A549 (cell line): ENCODE data around the gene PCSK6. TPM values are rescaled to one million over a fixed set of nuclear protein-coding genes. Genes with fewer than 3 reads are reported as not detected.

Experiments
- ATAC-seq, 2 experiments: fragments of 200-7000 bp in 1 of 2; fragments of >200 bp in 1 of 2; cut with Nextera tagmentation in 1 of 2; cut with Tn5 transposase in 1 of 2; 3 replicates each; pipeline versions ENCODE4 v1.8.0 to v1.9.1; 2018 to 2020; ENCODE audit warnings: mild to moderate bottlenecking in 1 of 2, moderate library complexity in 1 of 2
- CTCF ChIA-PET: fragments of 300-600 bp; sonication (Branson Sonifier 250); formaldehyde crosslinking; extraction: SDS; loops from one replicate; lab custom pipeline; 2021; ENCODE audit warnings: antibody characterized with exemption, inconsistent platforms; lab: Yijun Ruan, JAX
- POLR2A ChIA-PET: fragments of 350-600 bp; formaldehyde crosslinking; extraction: SDS; loops from one replicate; lab custom pipeline; 2021; ENCODE audit warnings: antibody characterized with exemption, inconsistent platforms; lab: Yijun Ruan, JAX
- DNase-seq, 2 experiments: peaks; one replicate each; pipeline versions ENCODE4 v3.0.0 to v3.0.0-alpha.2; 2011 to 2016; ENCODE audit warnings: low read depth in 1 of 2, low spot score in 1 of 2
- FAIRE-seq: peaks from 2 replicates; lab custom pipeline; 2011; peaks lifted over from hg19 to GRCh38; lab: Jason Lieb, UNC
- H3K27ac ChIP-seq, 2 experiments: fragments of >200 bp; sonication (Bioruptor Twin); formaldehyde crosslinking; 3 replicates each; pipeline ENCODE4 v1.5.1; 2016 to 2017
- H3K4me1 ChIP-seq: fragments of >200 bp; sonication (Bioruptor Twin); formaldehyde crosslinking; 3 replicates; pipeline ENCODE4 v1.6.1; 2016
- H3K4me2 ChIP-seq: fragments of >200 bp; sonication (Bioruptor Twin); formaldehyde crosslinking; 3 replicates; pipeline ENCODE4 v1.6.1; 2016
- H3K4me3 ChIP-seq: fragments of >200 bp; sonication (Bioruptor Twin); formaldehyde crosslinking; 3 replicates; pipeline ENCODE4 v1.5.1; 2016
- H3K9me3 ChIP-seq: fragments of >200 bp; sonication (Bioruptor Twin); formaldehyde crosslinking; 3 replicates; pipeline ENCODE4 v1.6.1; 2016
- CEBPB ChIP-seq, 2 experiments: fragments of >200 bp in 1 of 2; sonication (Bioruptor Twin) in 1 of 2; formaldehyde crosslinking in 1 of 2; IDR thresholded peaks; 2 replicates each; pipeline ENCODE4 v1.6.1; 2012 to 2016
- CHD2 ChIP-seq: fragments of 150-350 bp; IDR thresholded peaks from 2 replicates; pipeline ENCODE4 v1.6.1; 2014; ENCODE audit warnings: low read length; ENCODE audit not compliant: partially characterized antibody
- CHD4 ChIP-seq: fragments of 200-600 bp; sonication (generic); IDR thresholded peaks from 2 replicates; pipeline ENCODE4 v1.6.1; 2016; ENCODE audit warnings: antibody characterized with exemption, mild to moderate bottlenecking, borderline replicate concordance
- ESRRA ChIP-seq: fragments of 150-350 bp; IDR thresholded peaks from 2 replicates; pipeline ENCODE4 v1.6.1; 2014; ENCODE audit warnings: mild to moderate bottlenecking, low read length, borderline replicate concordance
- FOSB ChIP-seq: fragments of 250-450 bp; sonication (Bioruptor Pico); IDR thresholded peaks from 2 replicates; pipeline ENCODE4 v1.5.0; 2020; ENCODE audit warnings: mild to moderate bottlenecking, moderate library complexity
- FOXS1 ChIP-seq: fragments of 250-450 bp; sonication (Bioruptor Pico); IDR thresholded peaks from 2 replicates; pipeline ENCODE4 v1.5.0; 2020; ENCODE audit warnings: mild to moderate bottlenecking, moderate library complexity
- GATA3 ChIP-seq: IDR thresholded peaks from 2 replicates; pipeline ENCODE4 v1.6.1; 2012; ENCODE audit warnings: borderline replicate concordance
- HEYL ChIP-seq: fragments of 250-450 bp; sonication (Bioruptor Pico); IDR thresholded peaks from 2 replicates; pipeline ENCODE4 v1.8.0; 2021; ENCODE audit warnings: mild to moderate bottlenecking, moderate library complexity
- HOXA7 ChIP-seq: fragments of 250-450 bp; sonication (Bioruptor Pico); IDR thresholded peaks from 2 replicates; pipeline ENCODE4 v1.5.0; 2020; ENCODE audit warnings: mild to moderate bottlenecking, moderate library complexity
- KDM5A ChIP-seq: fragments of 200-600 bp; sonication (generic); IDR thresholded peaks from 2 replicates; pipeline ENCODE4 v1.6.1; 2016; ENCODE audit warnings: antibody characterized with exemption, mild to moderate bottlenecking
- MYC ChIP-seq: IDR thresholded peaks from 2 replicates; pipeline ENCODE4 v1.6.1; 2012; ENCODE audit warnings: mild to moderate bottlenecking, inconsistent platforms, low read length, improper control_type of control experiment, borderline replicate concordance
- NR3C1 ChIP-seq: fragments of >200 bp; sonication (Bioruptor Twin); formaldehyde crosslinking; IDR thresholded peaks from 3 replicates; pipeline ENCODE4 v1.6.1; 2017
- TFCP2L1 ChIP-seq: fragments of 250-450 bp; sonication (Bioruptor Pico); IDR thresholded peaks from 2 replicates; pipeline ENCODE4 v1.5.0; 2021; ENCODE audit warnings: mild to moderate bottlenecking
- ZFP36 ChIP-seq: fragments of 450-650 bp; IDR thresholded peaks from 2 replicates; pipeline ENCODE4 v1.6.1; 2014; ENCODE audit warnings: borderline replicate concordance; ENCODE audit not compliant: partially characterized antibody
- ZNF302 ChIP-seq: fragments of 250-450 bp; sonication (Bioruptor Pico); IDR thresholded peaks from 2 replicates; pipeline ENCODE4 v1.9.0; 2021; ENCODE audit warnings: inconsistent platforms, mild to moderate bottlenecking, moderate library complexity
- WGBS: methylation state at CpG from one replicate; pipeline ENCODE4 v1.1.6; 2017; ENCODE audit errors: missing lambda C conversion rate; 5-methylcytosine and 5-hydroxymethylcytosine counted together
- polyA plus RNA-seq, 4 experiments: library from polyadenylated mRNA; depleted of rRNA in 3 of 4; stranded (reverse); fragments of >200 nt; fragmentation: RNase III in 1 of 4; extraction: RNeasy Plus Mini Kit Qiagen cat#74134 plus additional on column Dnase treatment in 1 of 4; gene quantifications; 2 replicates in 3 of 4; 3 replicates in 1 of 4; pipeline ENCODE4 v1.2.3, GENCODE V29; 2011 to 2017
- TF ChIP-seq, protein P1 (sequence below): fragments of 250-450 bp; sonication (Bioruptor Pico); IDR thresholded peaks from 2 replicates; pipeline ENCODE4 v1.5.0; 2021; ENCODE audit warnings: mild to moderate bottlenecking, moderate library complexity, borderline replicate concordance
- TF ChIP-seq, protein P2 (sequence below): fragments of 200-600 bp; sonication (generic); IDR thresholded peaks from 2 replicates; pipeline ENCODE4 v1.6.1; 2016; ENCODE audit warnings: antibody characterized with exemption, mild to moderate bottlenecking, moderate library complexity
- TF ChIP-seq, protein P3 (sequence below): fragments of 150-350 bp; IDR thresholded peaks from 2 replicates; pipeline ENCODE4 v1.6.1; 2014; ENCODE audit warnings: low read depth, mild to moderate bottlenecking, low read length
- TF ChIP-seq, protein P4 (sequence below): fragments of >200 bp; sonication (Bioruptor Twin); formaldehyde crosslinking; IDR thresholded peaks from 2 replicates; pipeline ENCODE4 v1.6.1; 2016
- TF ChIP-seq, protein P5 (sequence below): fragments of 250-450 bp; sonication (Bioruptor Pico); IDR thresholded peaks from 2 replicates; pipeline ENCODE4 v1.5.0; 2020; ENCODE audit warnings: low read depth, mild to moderate bottlenecking, moderate library complexity
- TF ChIP-seq, protein P6 (sequence below): IDR thresholded peaks from 2 replicates; pipeline ENCODE4 v1.6.1; 2012

PCSK6 gene
- polyA plus RNA-seq, 2 of the 4 experiments (the other 2 are of a cell fraction): 10.0 to 15.2 TPM

DNA sequence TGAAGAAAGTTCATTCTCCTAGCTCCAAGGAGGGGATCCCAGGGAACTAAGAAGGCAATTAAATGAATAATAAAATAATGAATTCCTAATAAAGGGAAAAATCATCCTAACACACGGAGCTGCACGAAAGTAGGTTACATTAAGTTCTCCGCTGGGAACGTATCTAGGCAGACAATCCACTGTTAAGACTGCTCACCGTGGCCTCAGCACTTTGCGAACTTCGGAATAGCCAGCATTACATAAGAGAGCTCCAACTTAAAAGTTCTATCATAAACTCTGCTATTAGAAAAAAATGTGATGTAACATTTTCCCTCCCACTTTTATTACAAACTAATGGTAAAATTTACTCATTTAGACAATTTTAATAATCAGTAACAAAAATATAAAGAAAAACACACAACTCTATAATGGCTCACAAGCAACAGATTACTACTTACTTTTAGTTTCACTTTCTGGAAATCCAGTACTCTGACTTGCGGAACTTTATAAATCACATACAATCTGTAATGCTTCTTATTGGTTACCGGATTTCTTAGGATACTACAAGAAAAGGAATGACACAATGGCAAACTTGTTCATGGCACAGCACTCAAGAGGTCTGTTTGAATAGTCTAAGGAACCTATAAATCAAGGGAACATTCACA, 202.9 kb downstream of the PCSK6 start (continued):
- TF ChIP-seq, protein P1, sequence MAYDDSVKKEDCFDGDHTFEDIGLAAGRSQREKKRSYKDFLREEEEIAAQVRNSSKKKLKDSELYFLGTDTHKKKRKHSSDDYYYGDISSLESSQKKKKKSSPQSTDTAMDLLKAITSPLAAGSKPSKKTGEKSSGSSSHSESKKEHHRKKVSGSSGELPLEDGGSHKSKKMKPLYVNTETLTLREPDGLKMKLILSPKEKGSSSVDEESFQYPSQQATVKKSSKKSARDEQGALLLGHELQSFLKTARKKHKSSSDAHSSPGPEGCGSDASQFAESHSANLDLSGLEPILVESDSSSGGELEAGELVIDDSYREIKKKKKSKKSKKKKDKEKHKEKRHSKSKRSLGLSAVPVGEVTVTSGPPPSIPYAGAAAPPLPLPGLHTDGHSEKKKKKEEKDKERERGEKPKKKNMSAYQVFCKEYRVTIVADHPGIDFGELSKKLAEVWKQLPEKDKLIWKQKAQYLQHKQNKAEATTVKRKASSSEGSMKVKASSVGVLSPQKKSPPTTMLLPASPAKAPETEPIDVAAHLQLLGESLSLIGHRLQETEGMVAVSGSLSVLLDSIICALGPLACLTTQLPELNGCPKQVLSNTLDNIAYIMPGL (CRISPR knock-in tag): no peak
- TF ChIP-seq, protein P2, sequence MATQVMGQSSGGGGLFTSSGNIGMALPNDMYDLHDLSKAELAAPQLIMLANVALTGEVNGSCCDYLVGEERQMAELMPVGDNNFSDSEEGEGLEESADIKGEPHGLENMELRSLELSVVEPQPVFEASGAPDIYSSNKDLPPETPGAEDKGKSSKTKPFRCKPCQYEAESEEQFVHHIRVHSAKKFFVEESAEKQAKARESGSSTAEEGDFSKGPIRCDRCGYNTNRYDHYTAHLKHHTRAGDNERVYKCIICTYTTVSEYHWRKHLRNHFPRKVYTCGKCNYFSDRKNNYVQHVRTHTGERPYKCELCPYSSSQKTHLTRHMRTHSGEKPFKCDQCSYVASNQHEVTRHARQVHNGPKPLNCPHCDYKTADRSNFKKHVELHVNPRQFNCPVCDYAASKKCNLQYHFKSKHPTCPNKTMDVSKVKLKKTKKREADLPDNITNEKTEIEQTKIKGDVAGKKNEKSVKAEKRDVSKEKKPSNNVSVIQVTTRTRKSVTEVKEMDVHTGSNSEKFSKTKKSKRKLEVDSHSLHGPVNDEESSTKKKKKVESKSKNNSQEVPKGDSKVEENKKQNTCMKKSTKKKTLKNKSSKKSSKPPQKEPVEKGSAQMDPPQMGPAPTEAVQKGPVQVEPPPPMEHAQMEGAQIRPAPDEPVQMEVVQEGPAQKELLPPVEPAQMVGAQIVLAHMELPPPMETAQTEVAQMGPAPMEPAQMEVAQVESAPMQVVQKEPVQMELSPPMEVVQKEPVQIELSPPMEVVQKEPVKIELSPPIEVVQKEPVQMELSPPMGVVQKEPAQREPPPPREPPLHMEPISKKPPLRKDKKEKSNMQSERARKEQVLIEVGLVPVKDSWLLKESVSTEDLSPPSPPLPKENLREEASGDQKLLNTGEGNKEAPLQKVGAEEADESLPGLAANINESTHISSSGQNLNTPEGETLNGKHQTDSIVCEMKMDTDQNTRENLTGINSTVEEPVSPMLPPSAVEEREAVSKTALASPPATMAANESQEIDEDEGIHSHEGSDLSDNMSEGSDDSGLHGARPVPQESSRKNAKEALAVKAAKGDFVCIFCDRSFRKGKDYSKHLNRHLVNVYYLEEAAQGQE: no peak
- TF ChIP-seq, protein P3, sequence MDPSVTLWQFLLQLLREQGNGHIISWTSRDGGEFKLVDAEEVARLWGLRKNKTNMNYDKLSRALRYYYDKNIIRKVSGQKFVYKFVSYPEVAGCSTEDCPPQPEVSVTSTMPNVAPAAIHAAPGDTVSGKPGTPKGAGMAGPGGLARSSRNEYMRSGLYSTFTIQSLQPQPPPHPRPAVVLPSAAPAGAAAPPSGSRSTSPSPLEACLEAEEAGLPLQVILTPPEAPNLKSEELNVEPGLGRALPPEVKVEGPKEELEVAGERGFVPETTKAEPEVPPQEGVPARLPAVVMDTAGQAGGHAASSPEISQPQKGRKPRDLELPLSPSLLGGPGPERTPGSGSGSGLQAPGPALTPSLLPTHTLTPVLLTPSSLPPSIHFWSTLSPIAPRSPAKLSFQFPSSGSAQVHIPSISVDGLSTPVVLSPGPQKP: no peak
- TF ChIP-seq, protein P4, sequence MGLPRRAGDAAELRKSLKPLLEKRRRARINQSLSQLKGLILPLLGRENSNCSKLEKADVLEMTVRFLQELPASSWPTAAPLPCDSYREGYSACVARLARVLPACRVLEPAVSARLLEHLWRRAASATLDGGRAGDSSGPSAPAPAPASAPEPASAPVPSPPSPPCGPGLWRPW: no peak

DNA sequence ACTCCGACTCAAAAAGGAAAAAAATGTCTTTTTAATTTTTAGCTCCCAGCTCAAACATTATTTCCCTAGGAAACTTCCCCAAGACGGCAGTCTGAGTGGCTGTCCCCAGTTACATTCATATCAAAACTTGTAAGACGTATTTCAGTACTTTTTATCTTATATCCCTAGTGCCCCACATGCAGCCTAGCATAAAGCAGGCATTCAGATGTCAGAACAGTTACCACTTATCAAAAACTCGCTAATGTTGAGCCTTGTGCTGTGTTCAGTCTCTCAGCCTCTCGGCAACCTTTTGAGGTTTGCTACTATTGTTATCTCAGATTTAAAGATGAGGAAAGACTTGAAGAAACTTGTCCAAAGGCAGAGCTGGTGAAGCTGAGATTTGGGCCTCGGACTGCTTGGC, 205.6 kb downstream of the PCSK6 start:
- ATAC-seq (no peak), DNase-seq (no peak), FAIRE-seq (no peak)
- ChIA-PET POLR2A (no interaction called here), CTCF (interaction anchor here (1.2 to 17.4 kb wide), 4 partner anchors 10 to 356 kb away, joined by 3 to 251 read pairs (median 10); partner anchors contain the start of gene SNRPA1)
- H3K27ac ChIP-seq: no peak overlapping the region
- no peak for TF ChIP-seq ESRRA
- 0 out of 2 replicates have a peak, but pooled peaks have one; percentile 51 for TF ChIP-seq HOXA7 (CRISPR knock-in tag)
- 87% methylated on average over 6 of the region's 6 CpGs for WGBS
- no peak overlapping the region for H3K4me2 ChIP-seq
- no peaks in the 10 kb centered on the region for H3K4me1 ChIP-seq
- no peaks in the 10 kb centered on the region for H3K9me3 ChIP-seq
- no peak overlapping the region for H3K4me3 ChIP-seq

DNA sequence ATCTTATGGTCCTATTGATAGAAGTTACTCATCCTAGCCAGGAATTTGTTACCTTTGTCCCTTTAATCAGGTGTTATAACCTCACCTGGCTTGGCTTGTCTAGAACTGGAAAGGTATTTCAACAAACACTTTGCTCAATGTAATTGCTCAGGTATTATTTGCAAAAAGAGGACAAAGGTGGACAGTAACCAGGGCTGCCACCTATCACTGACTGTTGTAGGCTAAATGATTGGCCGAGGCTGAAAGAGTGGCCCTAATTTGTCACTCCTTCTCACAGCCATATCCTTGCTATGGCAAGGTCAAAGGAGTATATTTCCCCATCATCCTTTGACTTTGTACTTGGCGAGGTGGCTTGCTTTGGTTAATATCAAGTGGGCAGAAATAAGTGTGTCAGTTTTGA, 209.5 kb downstream of the PCSK6 start:
- no peak for FAIRE-seq
- POLR2A ChIA-PET: no interaction called here
- 94% methylated on average over 2 of the region's 2 CpGs for WGBS
- TF ChIP-seq KDM5A (no peak), HEYL (CRISPR knock-in tag) (no peak), NR3C1 (no peak), FOXS1 (no peak), FOSB (CRISPR knock-in tag) (no peak), GATA3 (no peak), MYC (no peak), CEBPB (IDR thresholded peaks at IDR 0.05) (no peak), TFCP2L1 (no peak), CHD4 (no peak), CHD2 (no peak), ZNF302 (CRISPR knock-in tag) (no peak), ZFP36 (no peak)
- TF ChIP-seq, protein P5, sequence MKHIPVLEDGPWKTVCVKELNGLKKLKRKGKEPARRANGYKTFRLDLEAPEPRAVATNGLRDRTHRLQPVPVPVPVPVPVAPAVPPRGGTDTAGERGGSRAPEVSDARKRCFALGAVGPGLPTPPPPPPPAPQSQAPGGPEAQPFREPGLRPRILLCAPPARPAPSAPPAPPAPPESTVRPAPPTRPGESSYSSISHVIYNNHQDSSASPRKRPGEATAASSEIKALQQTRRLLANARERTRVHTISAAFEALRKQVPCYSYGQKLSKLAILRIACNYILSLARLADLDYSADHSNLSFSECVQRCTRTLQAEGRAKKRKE (CRISPR knock-in tag): no peak
- TF ChIP-seq, protein P2: no peak
- TF ChIP-seq, protein P6, sequence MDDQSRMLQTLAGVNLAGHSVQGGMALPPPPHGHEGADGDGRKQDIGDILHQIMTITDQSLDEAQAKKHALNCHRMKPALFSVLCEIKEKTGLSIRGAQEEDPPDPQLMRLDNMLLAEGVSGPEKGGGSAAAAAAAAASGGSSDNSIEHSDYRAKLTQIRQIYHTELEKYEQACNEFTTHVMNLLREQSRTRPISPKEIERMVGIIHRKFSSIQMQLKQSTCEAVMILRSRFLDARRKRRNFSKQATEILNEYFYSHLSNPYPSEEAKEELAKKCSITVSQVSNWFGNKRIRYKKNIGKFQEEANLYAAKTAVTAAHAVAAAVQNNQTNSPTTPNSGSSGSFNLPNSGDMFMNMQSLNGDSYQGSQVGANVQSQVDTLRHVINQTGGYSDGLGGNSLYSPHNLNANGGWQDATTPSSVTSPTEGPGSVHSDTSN: no peak

More for the DNA sequence above, 209.5 kb downstream of the PCSK6 start:
- H3K9me3 ChIP-seq: no peaks in the 10 kb centered on the region
- no peak for DNase-seq
- no peak overlapping the region for H3K4me2 ChIP-seq
- H3K4me3 ChIP-seq: no peak overlapping the region
- ATAC-seq: no peak
- no peak overlapping the region for H3K27ac ChIP-seq
- CTCF ChIA-PET: interaction anchor here (1.0 to 2.5 kb wide), 2 partner anchors 9 kb away, joined by 8 to 29 read pairs; no protein-coding TSS in a partner anchor
- H3K4me1 ChIP-seq: peaks cover 13% of the 10 kb centered on the region
